ENCODE results near the gene SLC16A7.

DNA sequence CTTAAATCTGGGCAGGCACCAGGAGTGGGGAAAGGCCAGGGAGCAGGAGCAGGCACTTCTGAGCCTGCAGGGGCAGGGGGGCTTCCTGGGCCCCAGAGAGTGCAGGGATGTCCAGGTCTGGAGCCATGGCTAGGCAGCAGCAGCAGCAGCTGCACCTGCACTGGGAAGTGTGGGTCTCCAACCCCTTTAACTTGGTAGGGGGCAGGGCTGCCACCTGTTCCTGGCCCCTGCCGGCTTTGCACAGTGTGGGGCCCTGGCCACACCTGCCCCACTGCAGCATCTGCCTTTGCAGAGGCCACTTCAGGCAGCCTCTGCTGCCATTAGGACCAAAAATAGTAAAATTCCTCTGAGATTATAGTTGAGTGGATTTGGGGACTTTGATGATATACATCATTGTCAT, 138.5 kb downstream of the SLC16A7 start:
- TF ChIP-seq RARB (CRISPR knock-in tag; IDR thresholded peaks at IDR 0.05): no peak
- TF ChIP-seq ZFP3 (CRISPR knock-in tag; IDR thresholded peaks at IDR 0.05): no peak
- no peak for TF ChIP-seq PATZ1 (CRISPR knock-in tag; IDR thresholded peaks at IDR 0.05; ENCODE audit: borderline replicate concordance)
